GM19023 (cell line): ENCODE data around the gene TLL2.
A peak's percentile ranks its signal among the peaks of the same experiment; 100 is the strongest.

Experiments used
- ATAC-seq: cut with Tn5 transposase; IDR thresholded peaks from one replicate; pipeline ENCODE4 v1.9.1; 2021; ENCODE audit warnings: mild to moderate bottlenecking, moderate library complexity; ENCODE audit not compliant: unreplicated experiment

TLL2 gene

DNA sequence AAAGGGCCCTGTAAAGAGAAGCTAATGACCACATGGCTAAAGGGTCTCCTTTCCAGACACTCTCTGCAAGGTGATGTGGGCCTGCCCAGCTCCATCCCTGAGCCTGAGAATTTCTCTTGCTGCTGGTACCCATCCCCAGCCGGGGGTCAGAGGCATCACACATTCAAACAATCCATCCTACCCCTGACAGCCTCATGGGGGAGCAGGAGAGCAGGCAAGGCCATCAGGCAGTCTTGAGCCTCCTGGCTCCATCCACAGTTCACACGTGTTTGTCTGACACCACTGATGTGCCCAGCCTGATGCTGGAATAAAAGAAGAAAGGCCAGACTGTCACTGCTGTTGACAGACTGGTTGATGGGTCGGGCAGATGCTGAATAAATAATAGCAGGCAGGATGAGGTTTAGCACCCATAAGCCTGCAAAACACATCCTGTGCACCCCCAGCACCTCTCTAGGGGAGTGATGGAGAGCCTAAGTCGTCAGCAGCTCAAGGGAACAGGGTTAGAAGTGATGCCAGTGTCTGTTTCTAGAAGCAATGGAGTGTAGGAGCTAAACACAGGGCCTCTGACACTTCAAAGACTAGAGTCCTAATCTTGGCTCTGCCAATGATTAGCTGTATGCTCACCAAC is 43.5 kb downstream of the TLL2 start:
- no peak for ATAC-seq

DNA sequence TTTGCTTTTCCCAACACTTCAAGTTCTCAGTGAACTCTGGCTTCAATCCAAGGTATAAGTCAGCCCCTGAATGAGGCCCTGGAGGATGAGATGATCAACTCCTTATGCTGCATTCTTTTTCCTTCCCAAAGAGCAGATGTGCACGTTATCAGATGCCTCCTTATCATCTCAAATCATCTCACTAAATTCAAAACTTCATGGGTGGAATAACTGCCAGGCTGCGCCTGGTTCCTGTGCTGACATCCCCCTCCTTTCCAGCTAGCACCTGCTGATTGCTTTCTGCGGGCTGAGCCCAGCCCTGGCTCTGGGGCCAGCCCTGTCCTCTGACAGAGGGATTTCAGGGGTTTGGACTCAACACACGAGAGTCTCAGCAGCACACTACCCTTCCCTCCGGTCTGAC is 44.9 kb downstream of the TLL2 start:
- no peak for ATAC-seq

DNA sequence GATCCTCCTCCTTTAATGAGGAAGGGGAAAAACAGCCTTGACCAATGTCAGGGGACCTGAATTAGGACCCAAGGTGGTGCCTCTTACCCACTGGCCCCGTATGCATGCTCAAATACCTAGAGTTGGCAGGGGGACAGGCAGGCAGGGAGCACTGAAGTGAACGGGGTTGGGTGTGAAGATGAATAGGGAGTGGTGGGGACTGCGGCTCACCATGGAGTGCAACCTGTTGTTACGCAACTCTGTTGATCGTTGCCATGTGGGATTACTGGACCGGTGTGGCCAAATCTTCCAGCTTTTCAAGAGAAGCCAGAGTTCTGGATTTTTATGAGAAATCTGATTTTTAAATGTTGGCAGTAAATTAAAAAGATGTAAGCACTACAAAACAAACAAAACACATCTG is 48.1 kb downstream of the TLL2 start:
- ATAC-seq, result no peak

DNA sequence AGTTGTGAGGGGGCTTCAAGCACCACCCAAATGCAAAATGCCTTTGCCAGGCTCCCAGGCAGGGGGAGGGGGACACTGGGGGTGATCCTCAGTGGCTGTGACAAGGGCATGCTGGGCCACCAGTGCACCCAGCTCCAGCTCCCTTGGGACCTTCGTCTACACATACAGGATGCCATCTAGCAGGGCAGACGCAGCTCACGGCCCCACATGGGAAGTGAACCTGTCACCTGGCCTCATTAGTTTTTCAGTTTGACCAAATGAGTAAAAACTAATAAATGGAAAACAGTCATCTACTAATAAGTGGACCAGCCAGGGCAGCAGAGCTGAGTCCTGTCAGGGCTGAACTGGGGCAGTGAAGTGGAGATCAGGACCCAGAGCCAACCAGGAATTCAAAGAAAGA is 50.2 kb downstream of the TLL2 start:
- ATAC-seq, result no peak

DNA sequence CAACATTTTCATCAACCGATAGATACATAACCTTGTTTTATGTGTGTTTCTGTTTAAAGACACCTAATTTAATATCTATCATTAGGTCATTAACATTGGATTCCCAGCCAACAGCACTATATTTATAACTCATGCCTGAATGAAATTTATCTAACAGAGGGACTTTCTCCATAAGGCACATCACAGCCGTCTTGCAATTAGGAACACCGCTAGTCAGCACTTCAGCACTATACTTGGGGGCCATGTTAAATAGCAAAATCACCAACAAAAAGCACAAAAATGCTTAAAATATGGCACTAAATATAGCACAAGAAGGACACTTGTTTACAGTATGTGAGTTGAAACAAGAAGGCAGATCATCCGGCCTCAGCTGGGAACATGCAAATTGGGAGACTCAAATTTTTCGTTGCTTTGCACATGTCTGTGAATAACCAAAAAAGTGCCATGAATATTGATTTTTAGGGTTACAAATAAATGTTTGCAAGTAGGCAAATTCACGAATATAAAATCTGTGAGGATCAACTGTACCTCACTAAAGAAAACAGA is 51.0 kb downstream of the TLL2 start:
- no peak for ATAC-seq

DNA sequence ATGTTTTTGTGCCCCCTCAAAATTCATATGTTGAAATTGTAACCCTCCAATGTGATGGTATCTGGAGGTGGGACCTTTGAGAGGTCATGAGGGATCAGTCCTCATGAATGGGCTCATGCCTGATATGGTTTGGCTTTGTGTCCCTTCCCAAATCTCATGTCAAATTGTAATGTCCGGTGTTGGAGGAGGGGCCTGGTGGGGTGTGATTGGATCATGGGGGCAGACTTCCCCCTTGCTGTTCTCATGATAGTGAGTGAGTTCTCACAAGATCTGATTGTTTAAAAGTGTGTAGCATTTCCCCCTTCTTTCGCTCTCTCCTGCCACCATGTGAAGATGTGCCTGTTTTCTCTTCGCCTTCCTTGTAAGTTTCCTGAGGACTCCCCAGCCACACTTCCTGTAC is 53.4 kb downstream of the TLL2 start:
- no peak for ATAC-seq

DNA sequence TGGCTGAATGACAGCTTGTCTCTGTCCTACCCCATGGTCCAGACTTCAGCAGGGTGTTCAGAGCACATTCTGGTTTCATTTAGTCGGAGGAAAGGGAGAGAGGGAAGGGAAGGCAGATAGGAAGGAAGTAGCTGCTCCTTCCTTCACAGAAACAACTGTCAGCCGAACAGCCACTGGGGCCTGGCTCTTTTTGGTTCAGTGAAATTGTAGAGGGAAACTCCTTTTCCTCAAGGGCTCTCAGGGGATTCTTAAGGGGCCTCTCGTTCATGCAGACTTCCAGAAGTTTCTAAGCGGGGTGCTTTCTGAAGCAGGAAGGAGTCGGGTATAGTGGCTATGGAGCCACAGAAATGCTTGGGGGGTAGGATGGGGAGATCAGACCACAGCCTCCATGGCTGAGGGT is 56.4 kb downstream of the TLL2 start:
- no peak for ATAC-seq

DNA sequence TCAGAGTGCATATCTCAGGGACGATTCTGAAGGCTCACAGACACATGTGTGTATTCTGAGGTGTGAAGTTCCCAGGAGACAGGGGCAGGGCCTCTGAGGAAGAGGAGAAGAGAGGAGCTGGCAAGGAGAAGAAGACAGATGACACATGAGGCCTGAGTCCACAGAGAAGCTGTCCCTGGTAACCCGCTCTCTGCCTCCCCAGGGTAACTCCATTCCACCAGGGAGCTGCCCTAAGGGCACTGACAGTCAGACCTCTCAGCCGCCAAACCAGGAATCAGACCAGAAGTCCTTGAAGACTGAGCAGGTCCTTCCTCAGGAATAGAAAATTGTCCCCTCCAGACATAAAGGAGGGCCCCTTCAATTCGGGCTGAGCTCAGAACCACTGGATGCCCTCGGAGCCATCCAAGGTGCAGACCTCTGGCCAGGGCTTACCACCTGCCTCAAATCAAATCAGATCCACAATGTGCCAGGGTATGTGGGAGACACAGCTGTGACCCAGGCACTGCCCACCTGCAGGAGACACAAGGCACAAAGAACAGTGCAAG is 57.4 kb downstream of the TLL2 start:
- no peak for ATAC-seq

DNA sequence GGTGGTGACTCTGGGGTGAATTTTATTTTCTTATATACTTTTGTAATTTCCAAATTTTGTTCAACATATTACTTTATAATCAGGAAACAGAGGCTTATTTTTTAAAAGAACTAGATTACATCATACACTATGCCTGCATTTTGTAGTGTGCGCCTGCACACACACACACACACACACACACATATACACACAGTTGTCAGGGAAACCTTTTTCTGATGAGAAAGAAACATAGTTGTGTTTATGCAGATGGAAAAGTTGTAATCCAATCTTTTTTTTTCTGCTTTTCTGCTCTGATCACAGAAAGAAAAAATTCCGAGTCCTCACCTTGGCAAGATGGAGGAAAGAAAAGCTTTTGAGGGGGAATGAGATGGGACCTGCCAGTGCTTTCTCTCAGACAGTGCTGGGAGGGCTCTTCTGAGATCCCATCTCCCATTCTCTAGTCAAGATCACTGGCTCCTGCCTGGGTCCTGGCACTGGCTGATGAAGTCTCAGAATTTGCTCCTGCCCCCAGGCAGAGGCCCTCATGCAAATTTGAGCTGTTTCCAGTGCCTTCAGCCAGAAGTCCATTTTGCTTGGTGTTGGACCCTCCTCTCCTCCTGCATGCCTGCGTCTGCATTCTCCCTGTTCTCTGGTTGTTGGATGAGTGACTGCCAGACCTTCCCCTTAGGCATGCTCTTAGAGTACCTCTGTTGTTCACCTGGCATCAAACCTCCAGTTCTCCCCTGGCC is 59.7 kb downstream of the TLL2 start:
- ATAC-seq, result no peak

DNA sequence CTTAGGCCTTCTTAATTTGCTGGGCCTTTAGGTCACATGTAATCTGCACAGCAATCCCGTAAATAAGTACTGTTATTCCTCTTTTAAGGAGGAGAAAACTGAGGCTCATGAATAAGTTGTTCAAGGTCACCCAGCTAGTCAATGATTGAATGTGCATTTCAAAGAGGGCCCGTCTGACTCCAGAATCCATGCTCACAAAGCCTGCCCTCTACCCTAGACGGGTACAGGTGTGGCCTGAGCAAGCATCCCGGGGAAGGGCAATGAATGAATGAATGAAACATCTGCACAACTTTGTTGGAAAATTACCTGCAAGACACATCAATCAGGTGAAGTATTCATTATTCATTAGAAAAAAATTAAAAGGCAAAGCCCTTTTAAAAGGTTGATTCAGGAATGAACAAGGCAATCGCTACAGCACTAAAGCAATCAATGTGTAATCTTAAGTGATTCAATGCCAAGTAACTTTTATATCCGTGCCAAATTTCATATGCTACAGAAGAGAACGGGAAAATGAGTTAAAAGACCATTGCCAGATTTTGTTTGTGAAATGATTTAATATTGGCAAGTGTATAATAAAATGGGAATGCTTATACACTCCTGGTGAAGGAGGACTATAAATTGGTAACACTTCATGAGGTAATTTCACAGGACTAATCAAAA is 61.1 kb downstream of the TLL2 start:
- ATAC-seq, result no peak

DNA sequence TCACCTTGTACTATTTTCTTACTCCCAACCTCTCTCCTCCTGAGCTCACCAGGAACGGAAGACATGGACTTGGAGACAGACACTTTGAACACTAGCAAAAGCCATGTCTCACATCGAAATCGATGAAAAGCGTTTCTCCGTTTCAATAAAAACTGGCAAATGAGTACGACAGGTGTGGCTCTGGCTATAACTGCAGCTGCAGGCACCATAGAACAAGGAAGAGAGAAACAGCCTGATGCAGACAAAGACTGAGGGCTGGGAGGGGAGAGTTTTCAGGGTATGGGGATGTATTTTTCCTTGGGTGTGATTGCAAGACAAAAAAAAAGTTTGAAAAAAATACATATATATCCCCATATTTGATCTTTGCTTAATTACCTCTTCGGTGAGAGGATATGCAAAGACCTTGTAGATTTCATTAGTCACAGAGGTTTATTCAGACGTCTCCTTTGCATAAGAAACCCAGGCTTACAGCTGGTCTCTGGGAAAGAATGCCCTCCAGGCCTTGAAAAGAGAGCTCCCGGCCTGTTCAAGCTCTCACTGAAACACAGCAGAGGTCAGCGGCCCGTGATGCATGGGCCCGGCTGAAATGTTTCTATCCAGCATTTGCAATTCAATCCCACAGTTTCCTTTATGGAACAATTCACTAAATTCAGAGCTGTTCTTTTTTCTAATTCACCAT is 63.1 kb downstream of the TLL2 start:
- no peak for ATAC-seq

DNA sequence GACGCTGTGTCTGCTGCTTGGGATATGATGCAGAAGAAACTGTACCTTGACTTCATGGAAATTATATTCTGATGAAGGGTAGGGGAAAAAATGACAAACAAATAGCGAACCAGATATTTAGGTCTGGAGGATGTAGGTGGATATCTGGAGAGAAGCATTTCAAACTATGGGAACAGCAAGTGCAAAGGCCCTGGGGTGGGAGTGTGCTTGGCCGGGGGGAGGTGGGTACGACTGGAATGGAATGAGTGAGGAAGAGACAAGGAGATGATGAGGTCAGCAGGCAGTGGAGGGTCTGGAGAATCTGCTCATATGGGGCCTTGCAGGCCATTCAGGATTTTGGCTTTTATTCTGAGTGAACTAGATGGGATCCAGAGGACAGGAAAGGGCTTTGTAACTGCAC is 65.2 kb downstream of the TLL2 start:
- ATAC-seq, result no peak

DNA sequence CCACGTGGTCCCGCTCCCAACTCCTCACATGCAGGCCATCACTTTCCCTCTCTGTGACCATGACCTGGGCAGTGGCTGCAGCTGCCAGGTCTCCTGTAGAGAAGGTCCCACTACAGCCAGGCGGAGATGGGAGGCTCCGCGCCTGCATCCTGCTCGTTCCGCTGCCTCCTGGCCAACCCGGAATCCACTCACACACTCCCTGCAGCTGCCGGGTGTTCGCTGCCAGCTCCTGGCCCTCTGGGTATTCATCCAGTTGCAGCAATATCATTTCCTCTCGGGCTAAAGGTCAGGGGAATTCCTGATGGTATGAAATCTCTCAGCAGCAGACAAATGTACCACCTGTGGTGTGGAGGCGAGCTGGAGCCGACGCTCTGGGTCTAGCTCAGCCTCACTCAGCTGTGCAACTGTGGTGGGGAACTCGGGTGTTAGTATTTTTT is 65.7 kb downstream of the TLL2 start:
- peak; percentile 84 for ATAC-seq

DNA sequence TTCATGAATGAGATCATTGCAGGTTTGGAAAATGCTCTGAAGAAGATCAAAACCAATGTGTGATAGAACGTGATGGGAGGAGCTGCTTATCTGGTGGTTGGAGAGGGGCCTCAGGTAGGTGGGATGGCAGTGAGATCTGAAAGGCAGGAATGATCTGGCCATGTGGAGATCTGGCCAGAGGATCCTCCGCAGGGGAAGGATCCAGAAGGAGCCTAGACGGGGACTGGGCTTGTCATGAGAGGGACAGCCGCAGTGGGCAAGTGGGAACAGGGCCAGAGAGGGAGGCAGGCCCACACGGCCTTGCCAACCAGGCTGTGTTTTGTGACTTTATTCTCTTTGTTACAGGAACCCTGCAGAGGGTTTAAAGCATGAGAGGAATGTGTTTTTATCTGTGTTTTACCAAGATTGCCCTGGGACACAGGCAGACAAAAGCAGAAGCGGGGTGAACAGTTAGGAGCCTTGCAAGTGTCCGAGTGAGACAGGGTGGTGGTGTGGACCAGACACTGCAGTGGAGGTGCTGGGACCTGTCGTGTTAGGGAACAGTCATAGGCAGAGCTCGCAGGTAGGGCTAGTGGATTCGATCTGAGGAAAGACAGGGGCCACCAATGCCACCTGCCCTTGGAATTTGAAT is 66.6 kb downstream of the TLL2 start:
- ATAC-seq, result no peak

DNA sequence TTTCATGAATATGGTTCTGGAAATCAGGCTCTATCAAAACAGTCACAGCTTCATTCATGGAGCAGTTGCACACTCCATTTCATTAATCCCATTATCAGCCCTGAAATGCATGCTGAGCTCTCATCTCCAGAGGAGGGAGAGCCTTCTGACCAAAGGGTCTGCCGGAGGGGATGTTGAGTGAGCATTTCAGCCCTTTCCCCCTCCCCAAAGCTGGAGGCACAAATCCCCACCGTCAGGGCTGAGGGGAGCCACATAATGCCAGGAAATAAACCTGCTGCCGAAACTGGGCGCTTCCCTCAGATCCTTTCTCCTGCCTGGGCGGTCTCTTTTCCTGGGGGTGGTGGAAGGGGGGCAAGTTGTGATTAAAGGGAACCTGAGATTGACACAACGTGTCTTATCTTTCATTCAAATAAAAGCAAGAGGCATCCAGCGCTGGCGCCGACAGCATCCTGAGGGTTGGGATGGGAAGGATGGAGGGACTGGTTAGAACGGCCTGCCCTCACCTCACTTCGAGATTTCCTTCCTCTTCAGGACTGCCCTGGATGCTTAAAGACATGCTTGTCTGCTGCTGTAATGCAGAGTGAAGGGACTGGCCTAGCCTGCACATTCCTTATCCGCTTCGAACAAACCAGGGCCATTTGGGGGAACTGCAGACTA is 71.6 kb downstream of the TLL2 start:
- ATAC-seq, result no peak

DNA sequence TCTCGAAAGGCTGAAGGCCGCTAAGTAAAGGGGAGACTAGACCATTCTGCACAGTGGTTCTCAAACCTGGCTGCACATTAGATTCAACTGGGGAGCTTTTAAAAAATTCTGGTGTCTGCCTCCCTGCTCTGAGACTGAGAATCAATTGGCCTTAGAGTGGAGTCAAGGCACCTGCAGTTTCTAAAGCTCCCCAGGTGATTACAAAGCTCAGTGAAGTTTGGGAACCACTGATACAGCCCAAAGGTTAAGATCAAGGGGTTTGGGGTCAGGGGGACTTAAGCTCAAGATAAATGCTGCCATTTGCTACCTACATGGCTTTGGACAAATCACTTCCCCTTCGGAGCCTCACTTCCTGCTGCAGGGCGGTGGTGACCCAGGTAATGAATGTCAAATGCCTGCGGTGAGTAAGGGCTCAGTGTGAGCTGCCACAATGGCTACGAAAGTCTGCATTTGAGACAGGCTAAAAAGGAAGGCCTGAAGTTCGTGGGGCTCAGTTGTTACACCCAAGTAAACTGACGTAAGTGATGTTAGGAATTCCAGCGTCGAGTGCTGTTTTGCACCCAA is 72.3 kb downstream of the TLL2 start:
- ATAC-seq, result no peak

DNA sequence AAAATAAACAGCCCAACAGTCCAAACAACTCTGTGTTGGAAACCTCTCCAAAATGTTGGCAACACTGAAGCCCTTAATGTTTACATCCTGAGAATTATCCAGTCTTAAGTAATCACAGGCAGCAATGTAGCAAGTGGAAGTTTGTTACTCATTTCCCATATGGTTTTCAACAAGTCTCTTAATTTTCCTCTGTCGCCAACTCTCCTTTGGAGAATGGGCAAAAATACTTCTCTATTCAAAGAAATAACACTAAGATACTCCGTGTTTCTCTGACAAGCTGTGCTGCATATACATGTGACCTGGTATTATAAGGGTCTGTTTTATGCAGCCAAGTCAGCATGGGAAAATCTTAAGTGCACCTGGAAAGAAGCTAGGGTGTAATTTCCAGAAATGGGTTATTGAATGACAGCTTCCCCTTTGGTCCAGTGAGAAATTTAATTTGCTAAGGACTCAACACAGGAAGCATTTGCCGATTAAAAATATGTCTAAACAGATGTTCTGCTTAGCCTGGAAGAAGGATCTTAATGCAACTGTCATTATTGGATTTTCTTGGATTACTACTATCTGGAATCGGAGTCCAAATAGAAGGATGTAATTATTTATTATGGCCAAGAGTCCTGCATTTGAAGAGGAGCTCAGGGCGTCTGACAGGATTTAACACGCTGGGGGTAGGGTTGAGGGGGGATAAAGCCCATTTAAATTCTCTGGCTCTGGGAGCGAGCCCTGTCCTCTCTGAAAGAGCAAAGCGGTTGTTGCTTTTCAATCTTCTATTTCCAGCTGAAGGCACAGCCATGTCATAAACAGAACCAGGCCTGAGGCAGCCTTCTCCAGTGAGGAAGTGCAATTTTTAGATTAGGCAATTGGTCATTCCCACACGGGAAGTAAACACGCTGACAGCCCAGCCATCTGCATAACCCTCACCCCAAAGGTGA is 73.1 kb downstream of the TLL2 start:
- no peak for ATAC-seq

DNA sequence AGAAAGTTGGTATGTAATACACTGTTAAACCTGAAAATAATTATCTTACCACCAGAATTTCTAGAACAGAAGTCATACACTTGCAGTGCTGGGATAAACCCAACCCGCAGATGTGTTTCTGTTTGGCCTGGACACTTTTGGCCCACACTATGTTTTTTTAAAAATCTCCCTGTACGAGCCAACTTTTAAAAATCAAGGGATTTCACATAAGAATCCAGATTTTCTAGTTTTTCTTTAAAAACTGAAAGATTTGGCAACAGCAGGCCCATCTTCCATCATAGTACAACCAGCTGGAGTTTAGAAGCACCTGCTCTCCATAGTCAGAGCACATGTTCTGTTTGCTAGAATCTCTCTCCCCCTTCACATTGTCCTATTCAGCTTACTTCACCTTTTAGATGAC is 74.0 kb downstream of the TLL2 start:
- ATAC-seq, result no peak

DNA sequence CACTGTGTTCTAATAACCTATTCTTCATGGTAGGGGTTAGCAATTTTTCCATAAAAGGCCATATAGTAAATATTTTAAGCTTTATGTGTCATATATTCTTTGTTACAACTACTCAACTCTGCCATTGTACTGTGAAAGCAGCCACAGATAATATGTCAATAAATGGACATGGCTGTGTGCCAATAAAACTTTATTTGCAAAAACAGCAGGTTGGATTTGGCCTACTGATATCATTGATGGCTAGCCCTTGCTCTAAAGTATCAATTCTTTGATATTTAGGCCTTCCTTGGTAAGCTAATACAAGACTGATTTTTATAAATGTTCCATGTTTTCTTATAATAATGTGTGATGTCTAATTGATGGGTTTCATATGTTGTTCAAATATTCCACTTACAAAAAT is 77.7 kb downstream of the TLL2 start:
- ATAC-seq, result no peak
